ENCODE data around the gene OR5K4.
A peak's percentile ranks its signal among the peaks of the same experiment; 100 is the strongest.

Gene OR5K4

GRCh38 chr3:98328933-98329332 is 24.7 kb upstream of the OR5K4 start:
- no peak overlapping the region for H3K4me3 ChIP-seq (ENCODE audit: low read length)
- TF ChIP-seq CTCF (conservative IDR thresholded peaks at IDR 0.05; ENCODE audit: low read depth, low read length) = no peak
- DNase-seq (ENCODE audit: low read depth) = no peak

- peak; percentile 78 for TF ChIP-seq CTCF (conservative IDR thresholded peaks at IDR 0.05; ENCODE audit: low read depth, low read length)
- DNase-seq (ENCODE audit: low read depth) = no peak
- H3K4me3 ChIP-seq (ENCODE audit: low read length) = no peak overlapping the region
Measured at GRCh38 chr3:98329392-98330124, 24.1 kb upstream of the OR5K4 start.

- H3K4me3 ChIP-seq (ENCODE audit: low read length) = no peak overlapping the region
- no peak for TF ChIP-seq CTCF (conservative IDR thresholded peaks at IDR 0.05; ENCODE audit: low read depth, low read length)
- no peak for DNase-seq (ENCODE audit: low read depth)
Measured at GRCh38 chr3:98331329-98331728, 22.3 kb upstream of the OR5K4 start.

GRCh38 chr3:98333989-98334606 is 19.6 kb upstream of the OR5K4 start:
- TF ChIP-seq CTCF (conservative IDR thresholded peaks at IDR 0.05; ENCODE audit: low read depth, low read length) = no peak
- DNase-seq (ENCODE audit: low read depth) = no peak
- H3K4me3 ChIP-seq (ENCODE audit: low read length) = no peak overlapping the region

GRCh38 chr3:98339031-98339430 is 14.6 kb upstream of the OR5K4 start:
- H3K4me3 ChIP-seq (ENCODE audit: low read length) = no peak overlapping the region
- no peak for DNase-seq (ENCODE audit: low read depth)
- no peak for TF ChIP-seq CTCF (conservative IDR thresholded peaks at IDR 0.05; ENCODE audit: low read depth, low read length)

GRCh38 chr3:98341758-98342157 is 11.9 kb upstream of the OR5K4 start:
- no peak for TF ChIP-seq CTCF (conservative IDR thresholded peaks at IDR 0.05; ENCODE audit: low read depth, low read length)
- no peak for DNase-seq (ENCODE audit: low read depth)
- H3K4me3 ChIP-seq (ENCODE audit: low read length) = no peak overlapping the region

Measured in retinal pigment epithelial cell (primary cell).